SK-N-MC (cell line): ENCODE results near the gene KRTAP5-11.
"Not testable (repeated sequence)": the region's sequence is repeated elsewhere in the genome, so short reads cannot be mapped to it uniquely, and the experiment has no call there.

Experiments
- EZH2 ChIP-seq: fragments of 200-600 bp; sonication (generic); IDR thresholded peaks from one replicate; pipeline ENCODE4 v1.6.1; 2017; ENCODE audit warnings: antibody characterized with exemption
- FOXP2 ChIP-seq: optimal IDR thresholded peaks from 2 replicates; pipeline ENCODE3; 2011; ENCODE audit warnings: mild to moderate bottlenecking, moderate library complexity; ENCODE audit not compliant: insufficient read depth; ENCODE audit errors: extremely low read length, control extremely low read depth
- POLR2AphosphoS5 ChIP-seq: IDR thresholded peaks from 2 replicates; pipeline ENCODE4 v1.6.1; 2012; ENCODE audit warnings: mild to moderate bottlenecking, low read depth, low read length, borderline replicate concordance

DNA sequence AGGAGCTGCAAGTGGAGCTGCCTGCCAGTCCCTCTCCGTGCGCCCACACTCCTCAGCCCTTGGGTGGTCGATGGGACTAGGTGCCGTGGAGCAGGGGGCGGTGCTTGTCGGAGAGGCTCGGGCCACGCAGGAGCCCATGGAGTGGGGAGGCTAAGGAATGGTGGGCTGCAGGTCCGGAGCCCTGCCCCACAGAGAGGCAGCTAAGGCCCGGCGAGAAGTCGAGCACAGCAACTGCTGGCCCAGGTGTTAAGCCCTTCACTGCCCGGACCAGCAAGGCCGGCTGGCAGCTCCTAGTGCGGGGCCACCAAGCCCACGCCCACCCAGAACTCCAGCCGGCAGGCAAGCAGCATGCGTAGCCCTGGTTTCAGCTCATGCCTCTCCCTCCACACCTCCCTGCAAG lies 48.9 kb upstream of the KRTAP5-11 start:
- TF ChIP-seq POLR2AphosphoS5, EZH2, FOXP2: not testable (repeated sequence)
